ENCODE measurements around the gene MCTP1.

The MCTP1 gene

DNA sequence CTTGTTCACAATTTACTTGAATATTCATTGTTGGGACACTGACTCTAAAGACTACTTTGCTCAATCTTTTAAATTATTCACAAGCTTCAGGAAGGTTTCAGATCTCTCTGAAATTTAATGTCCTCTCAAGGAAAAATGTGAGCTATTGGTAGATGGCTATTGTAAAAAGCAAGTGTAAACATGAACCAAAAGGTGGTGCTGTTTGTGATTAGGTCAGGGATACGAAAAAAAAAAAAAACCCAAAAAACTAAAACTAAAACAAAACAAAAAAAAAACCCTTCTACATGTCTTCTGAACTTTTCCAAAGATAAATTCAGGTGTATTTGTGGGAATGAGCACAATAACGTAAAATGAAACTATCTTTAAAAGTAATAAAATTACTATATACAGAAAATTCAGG lies 472.7 kb downstream of the MCTP1 start:
- DNase-seq (ENCODE audit: low read depth) = no peak

DNA sequence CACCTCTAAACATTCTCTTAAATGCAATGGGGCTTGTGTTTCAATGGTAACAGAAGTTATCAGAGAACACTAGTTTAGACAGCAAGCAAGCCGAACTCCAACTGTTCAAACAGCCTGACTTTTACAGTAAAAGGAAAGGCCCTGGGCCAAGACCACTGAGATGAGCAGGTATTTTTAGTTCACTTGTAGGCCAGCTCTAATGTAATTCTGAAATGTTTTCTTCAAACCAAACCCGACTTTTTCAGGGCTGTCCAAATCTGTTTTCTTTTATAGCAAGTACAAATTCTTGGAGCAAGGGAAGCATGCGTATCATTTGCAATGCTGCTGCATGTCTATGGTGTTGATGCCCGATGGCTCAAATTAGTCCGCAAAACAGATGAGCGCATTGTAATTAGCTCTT lies 473.6 kb downstream of the MCTP1 start:
- no peak for DNase-seq (ENCODE audit: low read depth)

GRCh38 chr5:94810877-94811276 lies 474.0 kb downstream of the MCTP1 start:
- DNase-seq (ENCODE audit: low read depth) = no peak

- DNase-seq (ENCODE audit: low read depth) = no peak
Observed at GRCh38 chr5:94810281-94810680, 474.6 kb downstream of the MCTP1 start.

DNA sequence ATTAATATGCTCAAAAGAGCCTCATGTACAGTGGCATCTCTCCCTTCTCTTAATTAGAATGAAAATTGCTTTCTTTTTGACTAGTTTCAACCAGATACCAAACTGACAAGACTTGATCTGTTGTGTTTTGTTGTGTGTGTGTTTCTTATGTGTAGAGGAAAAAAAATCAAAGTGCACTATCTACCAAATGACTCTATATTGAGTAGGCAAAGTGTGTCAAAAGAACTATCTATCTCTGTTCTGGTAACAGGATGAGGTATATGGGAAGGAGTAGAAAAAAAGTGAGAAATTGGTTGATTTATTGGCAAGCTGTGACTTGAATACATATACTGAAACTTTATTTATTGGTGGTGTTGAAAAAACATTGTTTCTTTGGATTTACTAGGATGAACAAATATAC lies 476.4 kb downstream of the MCTP1 start:
- DNase-seq (ENCODE audit: low read depth) = no peak

DNA sequence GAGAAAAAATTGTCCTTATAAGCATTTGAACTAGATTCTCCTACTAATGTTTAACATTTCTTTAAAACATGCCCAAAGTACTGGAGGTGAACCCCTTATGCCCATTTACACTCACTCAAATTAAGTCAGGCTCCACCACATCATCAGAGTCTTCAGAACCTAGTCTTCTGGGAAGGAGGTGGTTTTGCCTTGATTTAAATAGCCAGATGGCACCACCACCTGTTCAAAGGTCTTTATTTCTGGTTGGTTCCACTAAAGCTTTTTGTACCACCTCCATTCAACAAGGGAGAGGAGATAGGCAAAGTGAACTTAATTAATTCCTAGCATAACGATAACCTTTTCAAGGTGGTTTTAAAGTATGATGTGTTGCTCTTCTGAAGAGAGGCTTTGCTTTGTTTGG lies 476.9 kb downstream of the MCTP1 start:
- DNase-seq (ENCODE audit: low read depth) = no peak

DNA sequence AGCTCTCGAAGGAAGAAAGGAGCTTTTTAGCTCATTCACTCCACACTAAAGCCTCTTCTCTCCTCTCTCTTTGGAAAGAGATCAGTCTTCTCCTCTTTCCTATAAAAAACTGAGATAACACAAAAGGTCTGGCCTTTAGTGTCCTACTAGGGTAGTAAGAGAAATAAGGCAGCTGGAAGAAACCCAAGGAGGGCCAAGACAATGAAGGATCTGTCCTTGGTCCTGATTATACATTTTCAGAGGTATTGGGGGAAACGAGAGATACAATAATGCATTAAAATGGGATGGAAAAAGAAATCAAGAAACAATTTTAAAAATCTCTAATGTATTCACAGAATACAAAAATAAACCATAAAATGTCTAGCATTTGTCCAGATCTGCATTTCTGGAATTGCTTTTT lies 482.4 kb downstream of the MCTP1 start:
- DNase-seq (ENCODE audit: low read depth) = no peak

- DNase-seq (ENCODE audit: low read depth) = no peak
Observed at GRCh38 chr5:94796586-94796985, 488.3 kb downstream of the MCTP1 start.

- DNase-seq (ENCODE audit: low read depth) = no peak
Observed at GRCh38 chr5:94793816-94794198, 491.1 kb downstream of the MCTP1 start.

DNA sequence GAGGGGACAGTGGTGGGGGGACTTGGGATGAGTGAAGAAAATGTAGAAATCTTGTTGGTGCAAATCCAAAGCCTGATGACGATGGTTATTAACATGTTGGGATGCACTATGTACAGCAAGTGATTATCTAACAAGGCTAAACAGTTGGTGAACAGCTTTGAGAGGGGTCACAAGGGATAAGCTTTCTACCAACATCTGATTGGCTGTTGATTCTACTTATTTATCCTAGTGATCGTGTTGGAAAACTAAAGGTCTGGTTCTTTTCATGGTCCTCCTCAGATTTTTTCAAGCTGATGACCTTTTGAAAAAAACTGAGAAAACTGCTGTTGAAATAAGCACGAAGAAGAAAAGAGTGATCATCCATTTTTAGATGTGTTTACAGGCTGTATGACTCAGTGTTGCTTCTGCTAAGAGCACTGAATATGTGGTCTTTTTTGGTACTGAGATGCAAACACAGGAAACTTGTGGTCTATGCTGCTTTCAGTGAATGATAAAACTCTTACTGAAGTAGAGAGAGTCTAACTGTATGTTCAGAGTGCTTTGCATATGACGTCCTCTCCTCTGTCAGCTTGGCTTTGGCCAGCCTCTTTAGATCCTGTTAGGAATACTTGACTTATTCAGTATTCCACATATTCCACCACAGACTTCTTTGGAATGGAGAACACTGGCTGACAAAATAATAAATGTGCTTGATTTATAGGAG lies 491.6 kb downstream of the MCTP1 start:
- peak; percentile 3 for DNase-seq (ENCODE audit: low read depth)

DNA sequence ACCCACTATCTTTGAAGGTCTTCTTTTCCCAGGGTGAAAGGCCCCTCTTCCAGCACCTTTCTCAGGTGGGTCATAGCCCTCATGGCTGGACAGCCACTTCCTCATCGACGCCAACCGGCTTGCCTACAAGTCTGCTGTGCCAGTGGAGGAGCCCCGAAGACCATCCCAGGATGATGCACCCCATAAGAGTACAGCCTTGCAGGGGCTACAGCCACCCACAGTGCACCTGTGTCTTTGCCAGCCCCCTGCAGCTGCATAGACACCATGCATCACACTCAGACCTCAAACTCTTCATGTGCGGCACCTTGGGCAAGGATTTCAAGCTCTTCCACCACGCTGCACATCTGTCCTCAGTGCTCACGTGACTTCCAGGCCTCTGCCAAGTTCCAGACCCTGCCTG lies 493.1 kb downstream of the MCTP1 start:
- no peak for DNase-seq (ENCODE audit: low read depth)

GRCh38 chr5:94788527-94788926 lies 496.4 kb downstream of the MCTP1 start:
- no peak for DNase-seq (ENCODE audit: low read depth)

- no peak for DNase-seq (ENCODE audit: low read depth)
Observed at GRCh38 chr5:94784536-94785505, 500.1 kb downstream of the MCTP1 start.

GRCh38 chr5:94782383-94782782 lies 502.5 kb downstream of the MCTP1 start:
- DNase-seq (ENCODE audit: low read depth) = no peak

- DNase-seq (ENCODE audit: low read depth) = no peak
Observed at GRCh38 chr5:94779684-94780083, 505.2 kb downstream of the MCTP1 start.

DNA sequence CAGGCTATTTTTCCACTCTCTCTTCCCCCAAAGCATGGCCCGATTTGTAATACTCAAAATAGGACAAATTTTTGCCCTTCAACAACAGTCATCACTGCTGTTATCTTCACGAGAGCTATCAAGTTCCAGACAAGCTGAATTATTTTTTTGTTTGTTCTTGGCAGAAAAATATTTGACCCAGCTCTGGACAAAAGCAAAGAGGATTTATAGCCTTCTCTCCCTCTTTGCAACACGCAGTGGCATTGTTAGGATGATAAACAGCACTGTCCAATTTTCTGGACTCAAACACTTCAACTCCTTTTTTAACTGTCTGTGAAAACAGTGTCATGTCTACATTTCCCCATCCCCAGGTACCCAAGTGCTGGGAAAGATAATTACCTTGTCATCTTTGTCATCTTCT lies 506.2 kb downstream of the MCTP1 start:
- DNase-seq (ENCODE audit: low read depth) = no peak

DNA sequence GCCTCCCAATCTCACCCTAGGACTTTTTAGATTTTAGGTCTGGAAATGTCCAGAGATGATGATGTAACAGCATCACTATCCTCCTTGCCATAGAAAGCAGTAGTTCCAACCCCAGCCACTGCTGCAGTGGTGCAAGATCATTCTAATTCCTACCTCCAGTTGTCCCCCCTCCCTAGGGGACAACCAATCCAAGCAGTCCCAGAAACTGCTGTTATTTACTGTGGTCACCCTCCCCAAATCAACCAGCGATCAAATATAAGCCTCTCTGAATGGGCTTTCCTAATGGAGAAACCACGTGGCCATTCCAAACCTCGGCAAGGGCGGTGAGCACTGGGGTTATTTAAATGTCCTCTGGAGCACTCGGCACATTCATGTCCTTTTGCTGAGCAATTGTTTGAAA lies 506.6 kb downstream of the MCTP1 start:
- DNase-seq (ENCODE audit: low read depth) = no peak

GRCh38 chr5:94777056-94777880 lies 507.6 kb downstream of the MCTP1 start:
- no peak for DNase-seq (ENCODE audit: low read depth)

DNA sequence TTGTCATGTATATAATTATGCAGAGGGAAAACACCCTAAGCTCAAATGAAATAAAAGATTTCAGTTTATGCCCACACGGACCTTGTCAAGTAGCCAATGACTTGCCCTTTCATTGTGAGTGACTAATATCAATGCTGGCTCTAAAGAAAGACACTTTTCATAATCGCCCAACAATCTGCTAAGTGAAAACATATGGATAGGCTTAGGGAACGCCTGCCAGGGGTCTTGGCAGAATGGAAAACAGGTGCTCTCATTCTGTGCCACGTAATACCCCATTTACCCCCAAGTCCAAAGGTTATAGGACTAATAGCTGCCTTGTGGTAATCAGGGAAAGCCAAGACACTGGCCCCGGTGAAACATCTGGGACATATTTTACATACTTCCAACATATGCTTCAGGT lies 508.7 kb downstream of the MCTP1 start:
- no peak for DNase-seq (ENCODE audit: low read depth)

- DNase-seq (ENCODE audit: low read depth) = no peak
Observed at GRCh38 chr5:94775088-94775487, 509.8 kb downstream of the MCTP1 start.

DNA sequence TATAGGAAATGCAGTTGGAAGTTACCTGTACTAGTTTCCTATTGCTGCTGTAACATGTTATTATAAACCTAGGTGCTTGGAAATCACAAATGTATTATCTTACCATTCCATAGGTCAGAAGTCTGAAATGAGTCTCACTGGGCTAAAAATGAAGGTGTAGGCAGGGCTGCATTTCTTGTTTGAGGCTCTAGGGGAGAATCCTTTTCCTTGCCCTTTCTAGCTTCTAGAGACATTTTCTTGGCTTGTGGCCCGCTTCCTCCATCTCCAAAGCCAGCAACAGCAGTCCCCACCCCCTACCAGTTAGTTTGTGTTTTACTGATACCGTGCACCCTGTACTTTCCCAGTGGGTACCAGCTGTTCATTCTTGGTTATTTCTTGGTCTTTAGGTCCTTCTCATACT lies 513.2 kb downstream of the MCTP1 start:
- no peak for DNase-seq (ENCODE audit: low read depth)

DNA sequence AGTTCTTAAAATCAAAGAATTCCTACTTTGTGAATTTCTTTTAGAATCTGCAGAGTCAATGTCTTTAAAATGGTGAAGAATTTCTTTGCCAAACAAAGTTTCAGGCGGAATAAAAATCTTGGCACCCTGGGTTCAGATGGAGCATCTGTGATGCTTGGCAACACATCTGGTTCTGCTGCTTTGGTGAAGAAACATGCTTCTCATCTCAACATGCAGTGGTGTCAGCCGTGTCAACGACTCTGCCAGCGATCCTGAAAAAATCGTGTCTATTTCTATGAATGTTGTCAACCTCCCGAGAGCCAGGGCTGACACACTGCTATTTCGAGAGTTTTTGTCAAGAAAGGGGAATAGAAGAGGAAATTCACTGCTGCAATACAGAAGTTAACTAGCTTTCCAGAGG lies 514.9 kb downstream of the MCTP1 start:
- DNase-seq (ENCODE audit: low read depth) = no peak

DNA sequence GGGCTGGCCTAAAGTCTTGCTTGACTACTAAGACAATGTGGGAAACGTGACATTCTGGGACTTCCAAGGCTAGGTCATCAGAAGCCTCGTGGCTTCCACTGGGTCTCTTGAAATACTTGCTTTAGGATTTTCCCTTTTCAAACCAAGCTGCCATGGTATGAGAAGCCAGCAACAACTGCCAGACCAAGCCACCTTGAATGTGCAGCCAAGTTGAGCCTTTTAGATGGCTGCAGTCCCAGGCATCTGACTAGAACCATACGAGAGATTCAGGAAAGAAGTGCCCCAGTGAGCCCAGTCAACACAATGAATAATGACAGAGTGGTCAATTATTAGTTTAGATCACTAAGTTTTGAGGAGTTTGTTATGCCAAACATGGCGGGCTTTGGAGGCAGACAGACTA lies 523.1 kb downstream of the MCTP1 start:
- no peak for DNase-seq (ENCODE audit: low read depth)
